GM12874 (cell line): ENCODE results near the gene UBE2C.

ENCODE experiments used
- TF ChIP-seq, protein P1 (sequence below): IDR thresholded peaks from 2 replicates; pipeline ENCODE4 v1.5.1; 2011; ENCODE audit warnings: low read depth, mild to moderate bottlenecking, control low read depth, low read length, moderate library complexity; ENCODE audit not compliant: insufficient read depth

The UBE2C gene

DNA sequence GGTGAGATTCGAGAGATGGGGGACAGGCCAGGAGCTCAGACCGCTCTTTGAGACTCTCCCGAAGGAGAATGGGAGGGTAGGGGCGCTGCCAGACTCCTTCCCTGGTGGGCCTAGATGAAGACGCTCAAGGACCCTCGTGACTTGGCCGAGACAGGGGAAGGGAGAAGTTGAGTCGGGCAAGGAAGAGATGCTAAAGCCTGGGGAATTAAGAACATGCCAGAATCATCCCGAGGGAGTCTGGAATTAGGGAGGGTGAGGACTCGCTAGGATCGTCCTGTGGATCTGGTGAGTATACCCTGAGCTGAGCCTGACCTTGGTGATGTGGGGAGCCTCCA, 529 bp downstream of the UBE2C start:
- TF ChIP-seq, protein P1, sequence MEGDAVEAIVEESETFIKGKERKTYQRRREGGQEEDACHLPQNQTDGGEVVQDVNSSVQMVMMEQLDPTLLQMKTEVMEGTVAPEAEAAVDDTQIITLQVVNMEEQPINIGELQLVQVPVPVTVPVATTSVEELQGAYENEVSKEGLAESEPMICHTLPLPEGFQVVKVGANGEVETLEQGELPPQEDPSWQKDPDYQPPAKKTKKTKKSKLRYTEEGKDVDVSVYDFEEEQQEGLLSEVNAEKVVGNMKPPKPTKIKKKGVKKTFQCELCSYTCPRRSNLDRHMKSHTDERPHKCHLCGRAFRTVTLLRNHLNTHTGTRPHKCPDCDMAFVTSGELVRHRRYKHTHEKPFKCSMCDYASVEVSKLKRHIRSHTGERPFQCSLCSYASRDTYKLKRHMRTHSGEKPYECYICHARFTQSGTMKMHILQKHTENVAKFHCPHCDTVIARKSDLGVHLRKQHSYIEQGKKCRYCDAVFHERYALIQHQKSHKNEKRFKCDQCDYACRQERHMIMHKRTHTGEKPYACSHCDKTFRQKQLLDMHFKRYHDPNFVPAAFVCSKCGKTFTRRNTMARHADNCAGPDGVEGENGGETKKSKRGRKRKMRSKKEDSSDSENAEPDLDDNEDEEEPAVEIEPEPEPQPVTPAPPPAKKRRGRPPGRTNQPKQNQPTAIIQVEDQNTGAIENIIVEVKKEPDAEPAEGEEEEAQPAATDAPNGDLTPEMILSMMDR, result no peak

DNA sequence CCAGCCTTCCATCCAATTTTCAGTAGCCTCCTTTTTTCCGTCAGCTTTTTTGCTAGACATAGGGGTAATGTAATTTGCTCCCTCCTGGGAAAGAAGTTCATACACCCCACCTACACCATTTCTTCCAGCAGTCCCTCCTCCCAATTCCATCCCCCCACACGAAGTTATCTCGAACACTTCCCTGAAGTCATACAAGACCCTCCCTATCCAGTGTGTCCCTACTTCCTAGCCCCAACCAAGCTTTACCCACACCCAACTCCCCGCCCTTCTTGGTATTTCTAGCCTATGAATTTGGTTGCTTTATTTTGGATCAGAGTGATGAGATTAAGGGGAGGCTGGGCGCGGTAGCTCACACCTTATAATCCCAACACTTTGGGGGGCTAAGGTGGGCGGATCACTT, 1.0 kb downstream of the UBE2C start:
- TF ChIP-seq, protein P1, result no peak

DNA sequence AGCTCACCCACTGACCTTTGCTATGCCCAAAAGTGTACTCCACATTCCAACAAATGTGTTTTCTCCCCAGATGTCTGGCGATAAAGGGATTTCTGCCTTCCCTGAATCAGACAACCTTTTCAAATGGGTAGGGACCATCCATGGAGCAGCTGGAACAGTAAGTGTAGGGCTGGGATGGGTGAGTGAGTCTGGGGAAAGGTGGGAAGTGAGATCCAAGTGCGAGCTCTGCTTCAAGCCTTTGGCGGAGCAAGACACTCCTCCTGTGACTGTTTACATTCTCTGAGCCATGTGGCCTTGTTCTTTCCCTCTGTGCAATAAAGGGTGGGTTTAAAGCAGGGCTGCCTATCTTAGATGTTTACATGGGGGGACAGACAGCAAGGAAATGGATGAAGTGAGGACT, 1.9 kb downstream of the UBE2C start:
- TF ChIP-seq, protein P1, result no peak

DNA sequence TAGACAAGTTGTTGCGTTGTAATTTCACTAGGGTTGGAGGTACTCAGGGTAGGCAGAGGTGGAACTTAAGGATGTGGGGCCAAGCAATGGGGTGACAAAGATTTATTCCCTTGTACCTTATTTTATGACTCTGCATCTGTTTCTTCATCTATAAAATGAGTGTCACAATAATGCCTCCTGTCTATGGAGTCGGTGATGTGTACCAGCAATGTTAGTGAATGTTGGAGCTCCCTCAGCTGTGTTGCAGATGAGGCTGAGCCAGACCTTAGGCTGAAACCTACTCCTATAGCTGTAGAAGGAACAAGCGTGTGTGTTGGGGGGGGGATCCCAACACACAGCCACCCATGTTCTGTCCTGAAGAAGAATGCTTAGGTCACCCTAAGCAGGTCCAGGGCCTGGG, 4.5 kb downstream of the UBE2C start:
- TF ChIP-seq, protein P1, result no peak

DNA sequence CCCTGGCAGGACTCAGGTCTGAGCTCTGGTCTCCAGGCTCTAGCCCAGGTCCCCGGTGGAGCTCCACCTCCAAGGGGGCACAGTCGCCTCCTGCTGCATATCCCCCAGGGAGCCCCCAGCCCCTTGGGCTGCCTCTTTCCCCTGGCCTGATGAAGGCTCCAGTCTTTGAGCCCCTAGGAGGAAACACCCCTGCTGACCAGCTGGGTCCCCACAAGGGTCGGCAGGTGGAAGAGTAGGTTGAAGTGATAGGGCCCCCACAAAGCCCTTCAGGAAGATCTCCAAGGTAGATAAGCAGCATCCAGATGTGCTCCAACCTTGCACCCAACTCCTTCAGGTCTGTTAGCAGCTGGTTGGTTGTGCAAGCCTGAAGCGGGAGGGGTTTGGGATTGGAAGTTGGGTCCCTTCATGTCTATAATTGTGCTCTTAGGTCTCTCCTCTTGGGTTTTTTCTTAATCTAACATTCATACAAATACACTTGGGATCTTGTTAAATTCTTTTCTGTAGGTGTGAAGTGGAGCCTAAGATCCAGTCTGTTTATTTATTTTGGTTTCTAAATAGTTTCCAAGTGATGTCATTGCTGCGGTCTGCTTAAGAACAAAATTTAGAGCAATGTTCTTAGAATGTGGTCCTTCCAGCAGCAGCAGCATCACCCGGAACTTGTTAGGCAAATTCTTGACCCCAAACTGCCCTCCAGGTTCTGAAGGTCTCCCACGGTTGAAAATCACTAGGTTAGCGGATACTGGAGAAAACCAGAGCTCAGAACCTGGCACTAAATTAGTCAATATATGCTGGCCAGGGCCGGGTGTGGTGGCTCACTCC, 5.1 kb downstream of the UBE2C start:
- TF ChIP-seq, protein P1, result no peak

DNA sequence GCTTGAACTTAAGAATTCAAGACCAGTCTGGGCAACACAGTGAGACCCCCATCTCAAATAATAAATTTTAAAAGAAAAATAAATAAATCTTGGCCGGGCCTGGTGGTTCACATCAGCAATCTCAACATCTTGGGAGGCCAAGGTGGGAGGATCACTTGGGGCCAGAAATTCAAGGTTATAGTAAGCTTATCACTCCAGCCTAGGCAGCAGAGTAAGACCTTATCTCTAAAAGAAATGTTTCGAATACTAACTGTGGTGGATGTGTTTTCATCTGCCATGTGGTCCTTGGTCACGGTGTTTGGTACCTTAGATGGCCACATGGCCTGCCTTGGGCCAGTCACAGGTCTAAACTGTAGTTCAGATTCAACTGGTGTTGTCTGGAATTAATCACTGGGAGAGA, 5.8 kb downstream of the UBE2C start:
- TF ChIP-seq, protein P1, result no peak

DNA sequence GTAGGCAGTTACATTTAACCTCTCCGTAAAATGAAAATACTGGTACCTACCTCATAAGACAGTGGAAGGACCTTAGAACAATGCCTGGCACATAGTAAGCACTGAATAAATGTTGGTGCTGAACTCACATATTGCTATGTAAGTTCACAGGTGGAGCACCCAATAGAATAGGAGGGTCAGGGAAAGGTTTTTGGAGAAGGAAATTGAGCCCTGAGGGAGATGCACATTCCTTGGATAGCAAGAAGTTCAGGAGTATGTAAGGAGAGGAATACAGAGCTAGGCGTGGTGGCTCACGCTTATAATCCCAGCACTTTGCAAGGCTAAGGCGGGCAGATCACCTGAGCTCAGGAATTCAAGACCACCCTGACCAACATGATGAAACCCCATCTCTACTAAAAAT, 7.0 kb downstream of the UBE2C start:
- TF ChIP-seq, protein P1, result no peak
